Fibroblast of skin of right biceps (primary cell): ENCODE measurements around the gene RPP30.
"Not testable (repeated sequence)": the region's sequence is repeated elsewhere in the genome, so short reads cannot be mapped to it uniquely, and the experiment has no call there.

Experiments used
- DNase-seq: peaks from one replicate; pipeline ENCODE4 v3.0.0-alpha.2; 2013

Gene RPP30

GRCh38 chr10:90917968-90918318 is 46.2 kb downstream of the RPP30 start:
- DNase-seq = no peak

- no peak for DNase-seq
Observed at GRCh38 chr10:90919683-90920574, 48.2 kb downstream of the RPP30 start.

- peak; percentile 97 for DNase-seq
Observed at GRCh38 chr10:90920986-90921666, 49.4 kb downstream of the RPP30 start, which contains the start of gene ANKRD1. Gene ANKRD1 (minus strand): TSS chr10:90921087. CDS start chr10:90921027, 60 bp downstream.

- DNase-seq = no peak
Observed at GRCh38 chr10:90921906-90922305, 50.1 kb downstream of the RPP30 start.

- no peak for DNase-seq
Observed at GRCh38 chr10:90923111-90923731, 51.4 kb downstream of the RPP30 start.

GRCh38 chr10:90924552-90924951 is 52.8 kb downstream of the RPP30 start:
- DNase-seq = no peak

GRCh38 chr10:90925079-90926029 is 53.6 kb downstream of the RPP30 start:
- DNase-seq = no peak

- no peak for DNase-seq
Observed at GRCh38 chr10:90927293-90927692, 55.5 kb downstream of the RPP30 start.

- no peak for DNase-seq
Observed at GRCh38 chr10:90929179-90929578, 57.4 kb downstream of the RPP30 start.

- peak; percentile 95 for DNase-seq
Observed at GRCh38 chr10:90930070-90930837, 58.5 kb downstream of the RPP30 start.

GRCh38 chr10:90930971-90931871 is 59.4 kb downstream of the RPP30 start:
- DNase-seq = peak; percentile 100

GRCh38 chr10:90935581-90936275 is 64.0 kb downstream of the RPP30 start:
- DNase-seq = peak; percentile 33

GRCh38 chr10:90936276-90936659 is 64.5 kb downstream of the RPP30 start:
- no peak for DNase-seq

- DNase-seq = peak; percentile 72
Observed at GRCh38 chr10:90937645-90938258, 66.0 kb downstream of the RPP30 start.

- no peak for DNase-seq
Observed at GRCh38 chr10:90939116-90939515, 67.3 kb downstream of the RPP30 start.

GRCh38 chr10:90939648-90940047 is 67.9 kb downstream of the RPP30 start:
- no peak for DNase-seq

- DNase-seq = not testable (repeated sequence)
Observed at GRCh38 chr10:90942980-90943379, 71.2 kb downstream of the RPP30 start.

- no peak for DNase-seq
Observed at GRCh38 chr10:90944749-90945148, 73.0 kb downstream of the RPP30 start.

- DNase-seq = peak; percentile 64
Observed at GRCh38 chr10:90945491-90946070, 73.8 kb downstream of the RPP30 start.
